Stimulated activated naive B cell treated with anti-CD40 and anti-IgM and Interleukin-4, amounts not matched to agents 10 μg/mL and 1 μg/mL and 100 μg/mL, for 72 hours (primary cell): ENCODE results near the gene KLK13.

ENCODE experiments used
- ATAC-seq, 2 donors: fragments of 150-1000 bp; cut with Tn5 transposase; replicated peaks; 2 replicates each; pipeline ENCODE4 v1.10.0; 2021; ENCODE audit warnings: moderate library complexity in 1 of 2
- DNase-seq: peaks from one replicate; pipeline ENCODE4 v3.0.0; 2021
- H3K27ac Mint-ChIP-seq: one replicate; pipeline ENCODE4 v1.8.0; 2022; ENCODE audit warnings: mild to moderate bottlenecking, mixed read lengths
- H3K27me3 Mint-ChIP-seq, 2 donors: one replicate each; pipeline ENCODE4 v1.8.0; 2022; ENCODE audit warnings: mixed read lengths in 2 of 2
- H3K36me3 Mint-ChIP-seq, 2 donors: one replicate each; pipeline ENCODE4 v1.8.0; 2022; ENCODE audit warnings: mixed read lengths in 2 of 2, mild to moderate bottlenecking in 1 of 2
- H3K4me1 Mint-ChIP-seq, 2 donors: one replicate each; pipeline ENCODE4 v1.8.0; 2022; ENCODE audit warnings: mixed read lengths in 2 of 2, mild to moderate bottlenecking in 1 of 2
- H3K4me3 Mint-ChIP-seq, 2 donors: one replicate each; pipeline ENCODE4 v1.8.0; 2022; ENCODE audit warnings: mild to moderate bottlenecking in 2 of 2, mixed read lengths in 2 of 2, moderate library complexity in 1 of 2
- H3K9me3 Mint-ChIP-seq, 2 donors: one replicate each; pipeline ENCODE4 v1.8.0; 2022; ENCODE audit warnings: mixed read lengths in 2 of 2, mild to moderate bottlenecking in 1 of 2

The KLK13 gene

GRCh38 chr19:51027126-51027806 is 37.6 kb downstream of the KLK13 start:
- Mint-ChIP-seq H3K27me3 (peaks cover 54 to 74% of the 10 kb centered on the region in 2 donors), H3K27ac (no peak overlapping the region), H3K4me3 (no peak overlapping the region), H3K36me3 (peaks cover 2 to 3% of the 10 kb centered on the region in 2 donors), H3K9me3 (peaks cover 10 to 11% of the 10 kb centered on the region in 2 donors), H3K4me1 (no peaks in the 10 kb centered on the region)
- ATAC-seq (no peak), DNase-seq (no peak)

- H3K27me3 Mint-ChIP-seq = peaks cover 47 to 67% of the 10 kb centered on the region in 2 donors
Observed at GRCh38 chr19:51026554-51026831, 38.4 kb downstream of the KLK13 start, which contains the start of gene KLK11. TSS of gene KLK11 (minus strand) at chr19:51026616. CDS start at chr19:51025631, 985 bp downstream.

GRCh38 chr19:51025809-51026553 is 38.9 kb downstream of the KLK13 start:
- DNase-seq (no peak), ATAC-seq (no peak)
- H3K36me3 Mint-ChIP-seq = peaks cover 0 to 3% of the 10 kb centered on the region in 2 donors
- H3K27ac Mint-ChIP-seq = no peak overlapping the region
- no peaks in the 10 kb centered on the region for H3K4me1 Mint-ChIP-seq
- peaks cover 4 to 5% of the 10 kb centered on the region in 2 donors for H3K9me3 Mint-ChIP-seq
- no peak overlapping the region for H3K4me3 Mint-ChIP-seq
- H3K27me3 Mint-ChIP-seq = peaks cover 42 to 63% of the 10 kb centered on the region in 2 donors

More at GRCh38 chr19:51026554-51026831, 38.4 kb downstream of the KLK13 start, which contains the start of gene KLK11:
- ATAC-seq (no peak), DNase-seq (no peak)
- Mint-ChIP-seq H3K27ac (no peak within 1 kb of the TSS), H3K4me1 (no peaks in the 10 kb centered on the region), H3K4me3 (no peak within 1 kb of the TSS), H3K36me3 (peaks cover 0 to 3% of the 10 kb centered on the region in 2 donors), H3K9me3 (peaks cover 8 to 10% of the 10 kb centered on the region in 2 donors)

GRCh38 chr19:51025401-51025800 is 39.5 kb downstream of the KLK13 start:
- Mint-ChIP-seq H3K9me3 (no peaks in the 10 kb centered on the region), H3K27ac (no peak overlapping the region), H3K4me1 (peaks cover 0 to 1% of the 10 kb centered on the region in 2 donors), H3K27me3 (peaks cover 37 to 63% of the 10 kb centered on the region in 2 donors), H3K4me3 (no peak overlapping the region), H3K36me3 (no peaks in the 10 kb centered on the region)
- ATAC-seq (no peak), DNase-seq (no peak)

- ATAC-seq = no peak
- no peak for DNase-seq
- Mint-ChIP-seq H3K27ac (no peak overlapping the region), H3K4me3 (no peak overlapping the region), H3K36me3 (no peaks in the 10 kb centered on the region), H3K4me1 (peaks cover 1 to 6% of the 10 kb centered on the region in 2 donors), H3K9me3 (no peaks in the 10 kb centered on the region), H3K27me3 (peaks cover 42 to 67% of the 10 kb centered on the region in 2 donors)
Observed at GRCh38 chr19:51024924-51025323, 40.0 kb downstream of the KLK13 start.

- H3K9me3 Mint-ChIP-seq = no peaks in the 10 kb centered on the region
- no peak for ATAC-seq
- peaks cover 44 to 77% of the 10 kb centered on the region in 2 donors for H3K27me3 Mint-ChIP-seq
Observed at GRCh38 chr19:51023946-51024345, 40.9 kb downstream of the KLK13 start.

GRCh38 chr19:51022526-51022925 is 42.4 kb downstream of the KLK13 start:
- Mint-ChIP-seq H3K27ac (no peak overlapping the region), H3K4me1 (peaks cover 10 to 27% of the 10 kb centered on the region in 2 donors)

More at GRCh38 chr19:51023946-51024345, 40.9 kb downstream of the KLK13 start:
- H3K4me3 Mint-ChIP-seq = no peak overlapping the region
- no peaks in the 10 kb centered on the region for H3K36me3 Mint-ChIP-seq
- H3K27ac Mint-ChIP-seq = no peak overlapping the region
- DNase-seq = no peak
- peaks cover 4 to 14% of the 10 kb centered on the region in 2 donors for H3K4me1 Mint-ChIP-seq

GRCh38 chr19:51020988-51021651 is 43.8 kb downstream of the KLK13 start:
- Mint-ChIP-seq H3K27ac (no peak overlapping the region), H3K4me3 (no peak overlapping the region), H3K27me3 (peaks cover 58 to 88% of the 10 kb centered on the region in 2 donors), H3K36me3 (peaks cover 0 to 13% of the 10 kb centered on the region in 2 donors), H3K4me1 (peaks cover 20 to 38% of the 10 kb centered on the region in 2 donors), H3K9me3 (peaks cover 0 to 7% of the 10 kb centered on the region in 2 donors)
- ATAC-seq = peak; percentile 19 to 36
- DNase-seq = no peak

More at GRCh38 chr19:51022526-51022925, 42.4 kb downstream of the KLK13 start:
- Mint-ChIP-seq H3K27me3 (peaks cover 54 to 87% of the 10 kb centered on the region in 2 donors), H3K36me3 (peaks cover 0 to 6% of the 10 kb centered on the region in 2 donors), H3K9me3 (peaks cover 0 to under 1% of the 10 kb centered on the region in 2 donors), H3K4me3 (no peak overlapping the region)
- ATAC-seq (no peak), DNase-seq (no peak)

GRCh38 chr19:51019544-51019925 is 45.4 kb downstream of the KLK13 start, which contains the start of gene KLK10:
TSS of gene KLK10 (minus strand) at chr19:51019709. CDS start at chr19:51019130, 579 bp downstream.
- H3K27me3 Mint-ChIP-seq = peaks cover 71 to 88% of the 10 kb centered on the region in 2 donors
- peaks cover 20 to 43% of the 10 kb centered on the region in 2 donors for H3K4me1 Mint-ChIP-seq
- peak within 1 kb of the TSS; percentile 62 for H3K27ac Mint-ChIP-seq
- H3K4me3 Mint-ChIP-seq = peak within 1 kb of the TSS; percentile 72 to 74
- ATAC-seq (no peak), DNase-seq (no peak)
- peaks cover 0 to 13% of the 10 kb centered on the region in 2 donors for H3K36me3 Mint-ChIP-seq
- H3K9me3 Mint-ChIP-seq = peaks cover 0 to 7% of the 10 kb centered on the region in 2 donors

- H3K4me1 Mint-ChIP-seq = peaks cover 20 to 43% of the 10 kb centered on the region in 2 donors
- peaks cover 0 to 13% of the 10 kb centered on the region in 2 donors for H3K36me3 Mint-ChIP-seq
- H3K9me3 Mint-ChIP-seq = peaks cover 0 to 7% of the 10 kb centered on the region in 2 donors
- H3K27me3 Mint-ChIP-seq = peaks cover 71 to 88% of the 10 kb centered on the region in 2 donors
- peak overlapping the region; percentile 72 to 74 for H3K4me3 Mint-ChIP-seq
- DNase-seq (no peak), ATAC-seq (peak in 1 of 2 donors; percentile 22)
- peak overlapping the region; percentile 62 for H3K27ac Mint-ChIP-seq
Observed at GRCh38 chr19:51018745-51019543, 45.9 kb downstream of the KLK13 start.

GRCh38 chr19:51016798-51017683 is 47.9 kb downstream of the KLK13 start:
- ATAC-seq (peak; percentile 43 to 45), DNase-seq (peak; percentile 33)
- Mint-ChIP-seq H3K9me3 (peaks cover 0 to 7% of the 10 kb centered on the region in 2 donors), H3K27me3 (peaks cover 74 to 76% of the 10 kb centered on the region in 2 donors), H3K4me3 (peak overlapping the region; percentile 66 to 71), H3K36me3 (peaks cover 0 to 13% of the 10 kb centered on the region in 2 donors), H3K27ac (no peak overlapping the region), H3K4me1 (peaks cover 20 to 43% of the 10 kb centered on the region in 2 donors)

GRCh38 chr19:51015691-51016267 is 49.1 kb downstream of the KLK13 start:
- peaks cover 0 to 7% of the 10 kb centered on the region in 2 donors for H3K9me3 Mint-ChIP-seq
- H3K4me3 Mint-ChIP-seq = no peak overlapping the region

More at GRCh38 chr19:51015691-51016267, 49.1 kb downstream of the KLK13 start:
- Mint-ChIP-seq H3K4me1 (peaks cover 20 to 43% of the 10 kb centered on the region in 2 donors), H3K27me3 (peaks cover 76 to 77% of the 10 kb centered on the region in 2 donors), H3K27ac (no peak overlapping the region), H3K36me3 (peaks cover 0 to 13% of the 10 kb centered on the region in 2 donors)
- DNase-seq = no peak
- ATAC-seq = no peak
